Nephron (organoid): ENCODE measurements around the gene DTNBP1.

Source experiments
- H3K27ac Mint-ChIP-seq, 3 experiments: 2 replicates each; pipeline ENCODE4 v1.8.0; 2020; ENCODE audit warnings: mixed read lengths in 3 of 3, mild to moderate bottlenecking in 2 of 3, moderate library complexity in 1 of 3
- H3K27me3 Mint-ChIP-seq: 2 replicates; pipeline ENCODE4 v1.8.0; 2021; ENCODE audit warnings: low read depth, mild to moderate bottlenecking, moderate library complexity, mixed read lengths
- H3K36me3 Mint-ChIP-seq: 2 replicates; pipeline ENCODE4 v1.8.0; 2020; ENCODE audit warnings: low read depth, mixed read lengths
- H3K4me1 Mint-ChIP-seq: 2 replicates; pipeline ENCODE4 v1.8.0; 2020; ENCODE audit warnings: mixed read lengths
- H3K4me3 Mint-ChIP-seq, 3 experiments: 2 replicates each; pipeline ENCODE4 v1.8.0; 2020; ENCODE audit warnings: mild to moderate bottlenecking in 3 of 3, mixed read lengths in 3 of 3, moderate library complexity in 2 of 3
- H3K9me3 Mint-ChIP-seq: 2 replicates; pipeline ENCODE4 v1.8.0; 2020; ENCODE audit warnings: mixed read lengths
- CTCF ChIP-seq, 3 experiments: fragments of 200-600 bp; sonication (generic); IDR thresholded peaks; one replicate each; pipeline ENCODE4 v1.5.0; 2021; ENCODE audit warnings: antibody characterized with exemption in 3 of 3; ENCODE audit not compliant: unreplicated experiment in 3 of 3

Gene DTNBP1

GRCh38 chr6:15628499-15629131 is 34.2 kb downstream of the DTNBP1 start:
- TF ChIP-seq CTCF (IDR thresholded peaks at IDR 0.05; ENCODE audit: unreplicated experiment in 3 of 3): no peak
- peaks cover 5% of the 10 kb centered on the region for H3K36me3 Mint-ChIP-seq
- peaks cover 11% of the 10 kb centered on the region for H3K4me1 Mint-ChIP-seq
- H3K4me3 Mint-ChIP-seq: no peak overlapping the region
- no peaks in the 10 kb centered on the region for H3K27me3 Mint-ChIP-seq
- no peak overlapping the region for H3K27ac Mint-ChIP-seq
- H3K9me3 Mint-ChIP-seq: no peaks in the 10 kb centered on the region

GRCh38 chr6:15627821-15628220 is 35.0 kb downstream of the DTNBP1 start:
- H3K9me3 Mint-ChIP-seq: no peaks in the 10 kb centered on the region
- no peak for TF ChIP-seq CTCF (IDR thresholded peaks at IDR 0.05; ENCODE audit: unreplicated experiment in 3 of 3)
- H3K27me3 Mint-ChIP-seq: no peaks in the 10 kb centered on the region
- H3K4me3 Mint-ChIP-seq: no peak overlapping the region
- peak overlapping the region in 1 of 3 experiments; percentile 2 for H3K27ac Mint-ChIP-seq
- peaks cover 11% of the 10 kb centered on the region for H3K4me1 Mint-ChIP-seq
- H3K36me3 Mint-ChIP-seq: no peaks in the 10 kb centered on the region

- Mint-ChIP-seq H3K27ac (peak overlapping the region in 2 of 3 experiments; percentile 2 to 49), H3K4me1 (peaks cover 16% of the 10 kb centered on the region), H3K9me3 (no peaks in the 10 kb centered on the region), H3K36me3 (no peaks in the 10 kb centered on the region), H3K4me3 (no peak overlapping the region), H3K27me3 (no peaks in the 10 kb centered on the region)
- no peak for TF ChIP-seq CTCF (IDR thresholded peaks at IDR 0.05; ENCODE audit: unreplicated experiment in 3 of 3)
Observed at GRCh38 chr6:15626878-15627674, 35.8 kb downstream of the DTNBP1 start.

DNA sequence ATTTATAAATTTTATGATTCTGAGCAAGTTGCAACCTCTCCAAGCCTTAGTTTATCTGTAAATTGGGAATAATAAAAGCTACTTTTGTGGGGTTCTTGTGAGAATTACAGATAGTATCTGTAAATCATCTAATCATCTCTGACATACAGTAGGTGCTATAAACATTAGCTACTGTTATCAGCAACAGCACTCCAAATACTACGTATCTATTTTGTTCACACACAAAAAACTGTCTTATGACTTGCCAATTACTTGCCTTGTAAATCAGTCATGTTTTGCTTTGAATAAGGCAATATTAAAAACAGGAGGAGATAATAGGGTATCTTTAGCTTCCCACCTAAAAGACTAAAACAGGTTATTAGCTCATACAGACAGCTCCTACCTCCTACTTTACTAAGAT is 36.7 kb downstream of the DTNBP1 start:
- Mint-ChIP-seq H3K27me3 (no peaks in the 10 kb centered on the region), H3K36me3 (no peaks in the 10 kb centered on the region), H3K4me3 (no peak overlapping the region), H3K4me1 (peaks cover 25% of the 10 kb centered on the region), H3K9me3 (no peaks in the 10 kb centered on the region), H3K27ac (no peak overlapping the region)
- no peak for TF ChIP-seq CTCF (IDR thresholded peaks at IDR 0.05; ENCODE audit: unreplicated experiment in 3 of 3)

- H3K27me3 Mint-ChIP-seq: no peaks in the 10 kb centered on the region
- H3K4me3 Mint-ChIP-seq: no peak overlapping the region
- no peaks in the 10 kb centered on the region for H3K9me3 Mint-ChIP-seq
- peak overlapping the region in 1 of 3 experiments; percentile 43 for H3K27ac Mint-ChIP-seq
- H3K36me3 Mint-ChIP-seq: no peaks in the 10 kb centered on the region
- peak; percentile 49 to 83 (median 60) for TF ChIP-seq CTCF (IDR thresholded peaks at IDR 0.05; ENCODE audit: unreplicated experiment in 3 of 3)
- peaks cover 38% of the 10 kb centered on the region for H3K4me1 Mint-ChIP-seq
Observed at GRCh38 chr6:15623276-15624116, 39.3 kb downstream of the DTNBP1 start.
